Upper lobe of left lung (tissue), 4 donors: ENCODE results near the gene GTF2IRD1.

Experiments
- POLR2A ChIP-seq, 4 donors: fragments of 450-650 bp; IDR thresholded peaks; one replicate each; pipeline ENCODE4 v1.5.1; 2016 to 2017; ENCODE audit warnings: antibody characterized with exemption in 4 of 4, mild to moderate bottlenecking in 2 of 4
- POLR2AphosphoS5 ChIP-seq, 2 donors: sonication (generic); formaldehyde crosslinking; IDR thresholded peaks; one replicate each; pipeline ENCODE4 v1.5.1; 2017; ENCODE audit warnings: antibody characterized with exemption in 2 of 2

- no peak for TF ChIP-seq POLR2A (IDR thresholded peaks at IDR 0.05)
- no peak for TF ChIP-seq POLR2AphosphoS5 (IDR thresholded peaks at IDR 0.05)
Measured at GRCh38 chr7:74409571-74409970, 44.1 kb upstream of the GTF2IRD1 start.
